Neural cell (in vitro differentiated cells): ENCODE measurements around the gene HDHD3.

Experiments
- CTCF ChIP-seq: fragments of 450-650 bp; IDR thresholded peaks from 2 replicates; pipeline ENCODE4 v1.5.1; 2014; ENCODE audit warnings: antibody characterized with exemption, mild to moderate bottlenecking, moderate library complexity; ENCODE audit not compliant: poor library complexity, severe bottlenecking
- POLR2AphosphoS5 ChIP-seq: IDR thresholded peaks from 2 replicates; pipeline ENCODE4 v1.6.1; 2012

GRCh38 chr9:113399646-113400200 is 22.9 kb upstream of the HDHD3 start:
- no peak for TF ChIP-seq CTCF
- no peak for TF ChIP-seq POLR2AphosphoS5
